GM19043 (cell line): ENCODE data around the gene KLHL36.
"Not testable (repeated sequence)": the region's sequence is repeated elsewhere in the genome, so short reads cannot be mapped to it uniquely, and the experiment has no call there.

ENCODE experiments used
- ATAC-seq: cut with Tn5 transposase; IDR thresholded peaks from one replicate; pipeline ENCODE4 v1.9.1; 2021; ENCODE audit warnings: low read depth; ENCODE audit not compliant: unreplicated experiment

Gene KLHL36

DNA sequence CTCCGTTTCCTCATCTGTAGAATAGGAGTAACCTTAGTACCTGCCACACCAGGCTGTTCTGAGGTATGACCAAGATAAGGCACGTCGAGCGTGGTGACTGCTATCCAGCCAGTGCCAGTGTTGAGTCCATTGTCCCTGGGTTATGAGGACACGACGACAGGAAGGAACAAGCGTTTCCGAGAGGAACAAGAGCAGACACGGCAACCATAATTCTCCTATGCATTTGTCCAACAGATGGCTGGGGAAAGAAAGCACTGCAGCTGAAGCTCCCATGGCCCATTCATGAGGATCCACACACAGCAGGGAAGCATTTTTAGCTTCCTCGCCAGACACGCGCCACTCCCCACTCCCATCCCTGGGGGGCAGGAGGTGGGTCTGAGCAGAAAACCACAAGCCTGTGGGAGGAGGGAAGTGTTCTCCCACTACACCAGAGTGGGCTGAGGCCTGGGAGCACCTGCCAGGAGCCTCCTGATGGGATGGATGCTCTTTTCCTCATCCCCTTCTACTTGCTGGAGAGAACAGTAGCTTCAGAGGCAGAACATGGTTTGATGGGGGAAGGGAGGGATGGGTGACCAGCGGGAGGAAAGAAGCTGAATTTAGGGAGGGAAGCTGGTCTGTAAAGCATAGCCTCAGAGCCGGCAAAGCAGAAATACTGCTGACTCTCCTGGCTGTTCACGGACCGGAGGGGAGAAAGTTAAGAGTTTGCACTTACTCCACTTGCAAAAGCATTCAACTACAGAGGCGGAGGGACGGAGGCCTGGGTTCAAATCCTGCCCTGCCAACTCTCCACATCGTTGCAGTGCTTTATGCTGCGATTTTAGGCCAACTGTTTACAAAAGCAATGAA lies 33.1 kb upstream of the KLHL36 start:
- no peak for ATAC-seq

DNA sequence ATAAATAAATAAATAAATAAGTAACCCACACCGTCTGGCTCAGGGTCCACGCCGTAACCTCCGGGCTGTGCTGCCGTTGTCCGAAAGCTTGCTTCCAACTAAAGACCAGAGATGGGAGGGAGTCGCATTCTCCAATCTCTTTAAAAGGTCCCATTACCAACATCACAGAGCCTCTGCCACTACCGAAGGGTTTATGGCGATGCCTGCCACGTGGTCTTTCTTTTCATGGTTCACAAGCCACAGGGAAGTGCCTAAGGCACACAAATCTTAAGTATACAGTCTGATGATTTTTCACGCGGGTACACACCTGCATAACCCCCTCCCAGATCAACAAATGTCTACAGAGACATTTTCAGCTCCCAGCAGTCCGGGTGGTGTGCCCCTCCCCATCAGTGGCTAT lies 31.8 kb upstream of the KLHL36 start:
- no peak for ATAC-seq

DNA sequence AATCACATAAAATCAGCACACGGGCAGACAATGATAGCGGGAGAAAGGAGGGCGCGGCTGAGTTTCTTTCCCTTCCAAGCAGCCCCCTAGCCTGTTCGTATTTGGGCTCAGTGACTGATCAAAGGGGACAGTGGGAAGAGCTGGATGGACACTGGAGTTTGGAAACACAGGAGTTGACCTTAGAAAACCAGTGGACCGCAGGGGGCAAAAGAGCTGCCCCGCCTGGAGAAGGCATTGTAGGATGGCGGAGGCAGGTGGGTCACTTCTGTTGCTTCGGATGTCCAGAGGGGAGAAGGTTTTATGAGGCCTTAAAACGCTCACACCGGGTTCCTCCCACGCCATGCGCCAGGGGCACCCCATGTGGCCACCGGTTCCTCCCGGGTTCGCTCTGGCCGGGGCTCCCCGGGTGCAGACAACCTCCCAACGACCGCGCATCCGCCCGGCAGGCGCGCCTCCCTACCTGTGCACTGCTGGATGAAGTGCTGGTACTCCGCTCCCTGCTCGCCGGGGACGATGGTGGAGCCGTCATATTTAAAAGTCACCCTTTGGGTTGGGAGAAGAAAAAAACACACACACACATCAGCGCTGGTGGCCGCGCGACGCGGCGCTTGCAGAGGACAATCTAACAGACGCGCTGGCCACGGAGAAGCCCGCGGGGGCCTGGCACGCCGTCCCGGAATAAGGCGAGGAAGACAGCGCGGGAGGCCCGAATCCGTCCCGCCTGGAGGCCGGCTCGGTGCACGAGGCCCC lies 31.1 kb upstream of the KLHL36 start:
- ATAC-seq = peak; percentile 23

DNA sequence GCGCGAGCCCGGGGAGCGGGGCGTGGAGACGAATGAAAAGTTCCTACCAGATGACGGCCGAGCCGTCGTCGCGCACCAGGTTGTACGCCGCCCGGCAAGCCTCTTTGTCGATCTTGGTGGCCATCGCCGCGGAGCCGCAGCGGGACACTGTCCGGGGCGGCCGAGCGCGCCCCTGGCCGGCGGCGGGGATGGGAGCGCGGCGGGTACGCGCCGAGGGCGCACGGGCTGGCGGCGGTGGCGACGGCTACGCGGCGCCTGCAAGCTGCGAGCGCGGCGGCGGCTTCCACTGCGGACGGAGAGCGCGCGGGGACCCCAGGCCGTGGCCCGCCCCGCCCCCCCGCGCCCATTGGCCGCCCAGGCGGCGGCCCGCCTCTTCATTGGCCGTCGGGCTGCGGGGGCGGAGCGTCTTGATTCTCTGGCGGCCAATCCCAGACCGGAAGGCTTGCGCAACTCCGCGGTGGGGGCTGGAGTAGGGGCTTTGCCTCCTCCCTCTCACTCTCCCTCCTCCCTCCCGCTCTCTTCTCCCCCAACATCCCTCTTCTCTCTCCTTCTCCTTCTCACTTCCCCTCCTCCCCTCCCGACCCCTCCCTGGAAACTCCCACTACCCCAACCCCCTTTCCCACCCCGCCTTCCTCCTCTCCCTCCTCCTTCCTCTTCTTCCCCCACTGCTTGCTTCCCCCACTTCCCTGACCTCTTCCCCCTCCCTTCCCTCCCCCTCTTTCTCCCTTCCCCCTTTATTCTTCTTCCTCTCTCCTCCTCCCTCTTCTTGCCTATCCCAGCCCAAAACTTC lies 30.3 kb upstream of the KLHL36 start, which contains the start of gene COTL1:
Gene COTL1, minus strand, starts transcription at position 288 of the 790 bp plus-strand sequence. Its CDS starts 164 bp downstream, at position 124.
- ATAC-seq = peak; percentile 78

DNA sequence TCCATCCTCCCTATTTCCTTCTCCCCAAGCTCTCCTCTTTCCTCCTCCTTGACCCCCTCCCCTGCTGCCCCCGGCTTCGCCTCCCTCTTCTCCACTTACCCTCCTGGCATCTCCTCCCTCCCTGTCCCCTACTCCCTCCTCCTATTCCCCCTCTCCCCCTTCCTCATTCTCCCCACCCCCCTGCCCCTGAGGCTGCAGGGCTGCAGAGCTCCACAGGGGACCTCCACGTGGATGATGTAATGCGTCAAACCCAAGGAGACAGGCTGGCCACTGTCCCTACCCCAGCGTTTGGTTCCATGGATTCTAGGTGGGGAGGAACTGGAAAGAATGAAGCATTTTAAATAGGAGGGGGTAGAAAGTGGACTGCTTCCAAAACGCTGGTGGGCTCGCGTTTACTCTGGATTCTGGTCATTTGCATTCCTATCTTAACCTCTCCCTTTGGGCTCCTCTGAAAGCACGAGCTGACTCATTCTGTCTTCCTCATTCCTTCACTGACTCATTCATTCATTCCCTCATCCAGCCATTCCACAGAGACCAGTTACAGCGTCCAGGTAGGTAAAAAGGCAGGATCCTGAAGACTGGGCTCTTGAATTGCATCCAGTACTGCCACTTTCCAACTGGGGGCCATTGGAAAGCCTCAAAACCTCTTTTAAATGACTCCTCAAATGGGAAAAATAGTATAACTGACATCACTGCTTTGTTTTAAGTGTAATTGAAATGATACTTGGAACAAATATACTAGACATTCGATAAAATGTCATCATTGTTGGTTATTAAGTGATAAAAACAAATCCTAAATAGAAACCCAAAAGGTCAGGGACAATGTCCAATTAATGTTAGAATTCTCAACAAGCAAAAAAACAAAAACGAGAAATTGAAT lies 29.5 kb upstream of the KLHL36 start:
- no peak for ATAC-seq

DNA sequence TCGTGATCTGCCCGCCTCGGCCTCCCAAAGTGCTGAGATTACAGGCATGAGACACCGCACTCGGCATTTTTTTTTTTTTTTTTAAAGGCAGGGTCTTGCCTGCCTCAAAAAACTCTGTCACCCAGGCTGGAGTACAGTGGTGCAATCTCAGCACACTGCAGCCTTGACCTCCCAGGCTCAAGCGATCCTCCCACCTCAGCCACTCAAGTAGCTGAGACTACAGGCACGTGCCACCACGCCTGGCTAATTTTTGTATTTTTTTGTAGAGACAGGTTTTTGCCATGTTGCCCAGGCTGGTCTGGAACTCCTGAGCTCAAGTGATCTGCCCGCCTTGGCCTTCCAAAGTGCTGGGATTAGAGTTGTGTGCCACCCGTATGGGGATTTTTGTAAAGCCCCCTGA lies 27.4 kb upstream of the KLHL36 start:
- ATAC-seq = not testable (repeated sequence)

GRCh38 chr16:84625556-84625955 lies 22.8 kb upstream of the KLHL36 start:
- no peak for ATAC-seq

GRCh38 chr16:84628226-84628731 lies 20.0 kb upstream of the KLHL36 start:
- ATAC-seq = no peak

DNA sequence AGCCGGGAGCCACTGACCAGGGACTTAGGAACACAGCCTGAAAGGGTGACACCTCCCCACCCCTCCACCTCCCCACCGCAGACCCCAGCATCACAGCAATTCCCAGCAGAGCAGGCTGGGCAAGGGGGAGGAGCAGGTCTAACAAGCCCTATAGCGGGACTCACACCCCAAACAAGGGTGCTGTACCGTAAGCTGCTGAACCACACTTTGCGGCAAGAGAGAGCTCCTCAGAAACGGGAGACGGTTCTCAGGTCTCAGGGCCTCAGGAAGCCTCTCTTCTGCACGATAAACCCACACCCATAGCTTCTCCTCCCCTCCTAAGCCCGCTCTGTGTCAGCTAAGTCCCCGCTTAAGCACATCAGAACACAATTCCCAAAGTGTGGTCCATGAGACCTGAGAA lies 18.7 kb upstream of the KLHL36 start:
- ATAC-seq = no peak

DNA sequence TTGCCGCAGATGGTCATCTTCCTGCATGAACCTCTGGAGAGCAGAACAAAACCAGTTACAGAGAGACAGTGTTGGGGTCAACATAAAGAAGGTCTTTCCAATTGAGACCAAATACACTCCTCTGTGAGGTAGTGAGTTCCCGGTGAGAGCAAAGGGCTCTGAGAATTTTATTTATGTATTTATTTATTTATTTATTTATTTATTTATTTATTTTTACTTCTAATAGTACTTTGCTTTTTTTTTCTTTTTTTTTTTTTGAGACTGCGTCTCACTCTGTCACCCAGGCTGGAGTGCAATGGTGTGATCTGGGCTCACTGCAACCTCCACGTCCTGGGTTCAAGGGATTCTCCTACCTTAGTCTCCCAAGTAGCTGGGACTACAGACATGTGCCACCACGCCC lies 18.3 kb upstream of the KLHL36 start:
- no peak for ATAC-seq

- no peak for ATAC-seq
These were observed 17.7 kb upstream of the KLHL36 start for GRCh38 chr16:84630446-84631152.

DNA sequence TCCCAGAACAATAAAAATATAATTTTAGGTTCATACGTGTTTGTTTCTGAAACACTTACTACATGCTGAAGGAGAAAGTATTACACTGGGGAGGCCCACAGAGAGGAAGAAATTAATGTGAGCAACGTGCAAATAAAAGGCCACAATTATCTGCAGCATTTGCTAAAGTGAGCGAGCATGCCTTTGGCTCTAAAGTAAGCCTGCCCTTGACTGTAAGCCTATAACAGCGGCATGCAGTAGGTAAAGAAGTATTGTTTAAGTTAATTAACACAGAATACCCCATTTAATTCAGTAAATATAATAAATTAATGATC lies 17.2 kb upstream of the KLHL36 start:
- ATAC-seq = no peak

- no peak for ATAC-seq
These were observed 16.4 kb upstream of the KLHL36 start for GRCh38 chr16:84631886-84632285.

- not testable (repeated sequence) for ATAC-seq
These were observed 15.4 kb upstream of the KLHL36 start for GRCh38 chr16:84632862-84633261.

DNA sequence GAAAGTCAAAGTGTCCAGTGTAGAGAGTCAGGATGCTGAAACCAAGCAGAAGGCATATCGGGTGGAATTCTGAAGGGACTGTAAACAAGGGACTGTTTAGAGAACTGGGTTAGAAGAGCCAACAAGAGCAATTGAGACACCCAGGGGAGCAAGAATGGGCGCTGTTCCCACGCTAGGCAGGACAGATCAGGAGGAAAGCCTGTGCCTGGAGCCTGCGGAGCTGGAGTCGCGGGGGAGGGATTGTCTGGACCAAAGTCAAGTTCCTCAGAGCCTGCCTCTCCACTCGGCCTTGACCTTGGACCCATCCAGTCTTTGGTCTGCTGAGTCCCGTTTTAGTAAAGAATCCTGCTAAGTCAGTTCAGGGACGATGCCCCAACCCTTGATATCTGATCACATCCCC lies 14.7 kb upstream of the KLHL36 start:
- no peak for ATAC-seq

DNA sequence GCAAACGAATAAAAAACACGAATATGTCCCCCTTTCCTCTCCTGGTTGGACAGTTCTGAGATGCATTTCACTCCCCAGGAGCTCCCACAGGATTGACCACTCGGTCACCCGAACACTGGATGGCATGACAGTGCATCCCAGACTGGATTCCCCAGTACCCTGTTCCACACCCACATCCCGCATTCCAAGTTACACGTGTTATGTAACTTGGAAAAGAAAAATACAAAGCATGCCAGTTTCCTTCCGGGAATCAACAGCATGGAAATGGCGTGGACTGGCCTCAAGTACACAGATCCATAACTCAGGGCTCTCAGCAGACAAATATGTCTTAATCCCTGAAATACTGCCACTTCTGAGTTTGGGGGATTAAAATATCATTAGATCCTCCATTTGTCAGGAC lies 12.6 kb upstream of the KLHL36 start:
- no peak for ATAC-seq

DNA sequence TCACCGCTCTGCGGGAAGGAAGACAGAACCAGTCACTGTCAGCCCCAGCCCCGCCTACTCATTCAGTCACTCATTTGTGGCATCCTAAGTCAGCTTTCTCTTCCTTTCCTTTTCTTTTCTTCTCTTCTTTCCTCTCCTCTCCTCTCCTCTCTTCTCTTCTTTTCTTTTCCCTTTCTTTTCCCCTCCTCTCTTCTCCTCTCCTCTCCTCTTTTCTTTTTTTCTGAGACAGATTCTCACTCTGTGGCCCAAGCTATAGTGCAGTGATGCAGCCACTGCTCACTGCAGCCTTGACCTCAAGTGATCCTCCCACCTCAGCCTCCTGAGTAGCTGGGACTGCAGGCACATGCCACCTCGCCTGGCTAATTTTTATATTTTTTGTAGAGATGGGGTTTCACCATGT lies 10.6 kb upstream of the KLHL36 start:
- ATAC-seq = no peak

DNA sequence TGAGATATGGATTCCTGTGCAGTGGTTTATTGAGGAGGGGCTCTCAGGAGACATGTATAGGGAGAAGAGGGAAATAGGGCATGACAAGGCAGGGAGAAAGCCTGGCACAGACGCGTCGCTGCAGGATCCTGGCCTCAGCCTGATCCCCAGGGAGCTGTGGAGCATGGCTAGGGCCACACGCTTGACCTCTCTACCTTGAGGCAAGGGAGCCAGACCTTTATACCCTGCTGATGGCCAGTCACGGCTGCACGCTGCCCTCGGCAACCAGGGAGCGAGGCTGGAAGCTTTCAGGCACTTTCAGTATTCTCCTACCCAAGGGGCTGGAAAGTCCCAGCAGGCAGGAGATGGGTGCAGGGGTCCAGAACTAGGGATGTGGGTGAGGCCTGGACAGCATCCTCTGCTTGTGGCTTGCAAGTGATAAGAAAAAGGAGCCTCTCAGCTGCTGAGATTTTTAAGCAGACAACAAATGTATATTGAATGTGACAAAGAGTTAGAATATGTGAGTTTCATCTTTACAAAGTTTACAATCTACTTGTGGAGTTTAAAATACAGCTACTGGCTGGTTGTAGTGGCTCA lies 10.0 kb upstream of the KLHL36 start:
- ATAC-seq = no peak

DNA sequence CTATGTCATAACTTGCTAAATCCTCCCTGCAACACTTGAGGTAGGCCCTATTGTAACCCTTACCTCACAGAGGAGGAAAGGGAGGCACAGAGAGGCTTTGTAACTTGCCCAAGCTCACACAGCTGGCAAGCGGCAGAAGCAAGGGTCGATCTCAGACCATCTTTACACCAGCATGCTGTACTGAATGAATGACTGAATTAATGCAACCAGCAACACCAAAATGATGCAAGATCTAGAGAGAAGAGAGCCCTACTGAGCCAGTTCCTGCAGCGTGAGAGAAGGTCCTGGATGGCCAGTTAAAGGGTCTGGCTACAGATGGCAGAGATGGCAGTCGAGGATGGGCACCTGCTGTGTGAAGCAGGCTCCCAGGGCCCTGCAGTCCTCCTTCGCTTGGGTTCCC lies 8.2 kb upstream of the KLHL36 start:
- no peak for ATAC-seq
